Stimulated activated naive CD8-positive, alpha-beta T cell treated with anti-CD3 and anti-CD28 coated beads, Interleukin-15, Interleukin-2, amounts not matched to agents 100 U/mL and 50 U/mL, for 24 hours (primary cell): Measurements from ENCODE around the gene OSBPL10.

Experiments used
- ATAC-seq: fragments of 150-1000 bp; cut with Tn5 transposase; one replicate; pipeline ENCODE4 v1.10.0; 2021
- DNase-seq: peaks from one replicate; pipeline ENCODE4 v3.0.0; 2021

OSBPL10 gene

GRCh38 chr3:31922962-31923361 lies 58.1 kb downstream of the OSBPL10 start:
- DNase-seq: no peak
- ATAC-seq: no peak

- DNase-seq (no peak), ATAC-seq (no peak)
These were observed 59.2 kb downstream of the OSBPL10 start for GRCh38 chr3:31921837-31922236.

- ATAC-seq: no peak
- no peak for DNase-seq
These were observed 60.8 kb downstream of the OSBPL10 start for GRCh38 chr3:31920310-31920709.

GRCh38 chr3:31919528-31919927 lies 61.5 kb downstream of the OSBPL10 start:
- ATAC-seq (no peak), DNase-seq (no peak)

GRCh38 chr3:31918179-31919150 lies 62.6 kb downstream of the OSBPL10 start:
- ATAC-seq: peak; percentile 67
- no peak for DNase-seq

- ATAC-seq (no peak), DNase-seq (no peak)
These were observed 63.6 kb downstream of the OSBPL10 start for GRCh38 chr3:31917303-31918005.

GRCh38 chr3:31911643-31912042 lies 69.4 kb downstream of the OSBPL10 start:
- DNase-seq (no peak), ATAC-seq (no peak)

- DNase-seq (no peak), ATAC-seq (no peak)
These were observed 69.9 kb downstream of the OSBPL10 start for GRCh38 chr3:31911124-31911523.

- DNase-seq: no peak
These were observed 71.6 kb downstream of the OSBPL10 start for GRCh38 chr3:31909455-31909854.

GRCh38 chr3:31908391-31909097 lies 72.5 kb downstream of the OSBPL10 start:
- ATAC-seq: no peak
- no peak for DNase-seq

More at GRCh38 chr3:31909455-31909854, 71.6 kb downstream of the OSBPL10 start:
- ATAC-seq: no peak

GRCh38 chr3:31906182-31906581 lies 74.9 kb downstream of the OSBPL10 start:
- DNase-seq: no peak
- ATAC-seq: no peak

- ATAC-seq (no peak), DNase-seq (no peak)
These were observed 77.2 kb downstream of the OSBPL10 start for GRCh38 chr3:31903686-31904431.

GRCh38 chr3:31900583-31900982 lies 80.5 kb downstream of the OSBPL10 start:
- DNase-seq (no peak), ATAC-seq (no peak)

GRCh38 chr3:31896648-31897433 lies 84.2 kb downstream of the OSBPL10 start:
- ATAC-seq: no peak
- DNase-seq: no peak

- ATAC-seq: no peak
These were observed 85.0 kb downstream of the OSBPL10 start for GRCh38 chr3:31896026-31896425.

GRCh38 chr3:31895471-31895870 lies 85.6 kb downstream of the OSBPL10 start:
- no peak for DNase-seq
- no peak for ATAC-seq

More at GRCh38 chr3:31896026-31896425, 85.0 kb downstream of the OSBPL10 start:
- no peak for DNase-seq

GRCh38 chr3:31892916-31893573 lies 88.0 kb downstream of the OSBPL10 start:
- ATAC-seq (no peak), DNase-seq (no peak)

GRCh38 chr3:31892500-31892899 lies 88.6 kb downstream of the OSBPL10 start:
- DNase-seq (no peak), ATAC-seq (no peak)

- ATAC-seq: no peak
- DNase-seq: no peak
These were observed 89.1 kb downstream of the OSBPL10 start for GRCh38 chr3:31891876-31892455.
